Inflammatory macrophage treated with lipopolysaccharide for 4 hours (primary cell): ENCODE measurements around the gene MYO1D.
"Not testable (repeated sequence)": the region's sequence is repeated elsewhere in the genome, so short reads cannot be mapped to it uniquely, and the experiment has no call there.

ENCODE experiments used
- DNase-seq: peaks from one replicate; pipeline ENCODE4 v3.0.0-alpha.2; 2020

MYO1D gene

GRCh38 chr17:32887410-32887809 lies 10.5 kb upstream of the MYO1D start:
- DNase-seq = not testable (repeated sequence)

- DNase-seq = not testable (repeated sequence)
Measured at GRCh38 chr17:32886951-32887350, 10.0 kb upstream of the MYO1D start.

GRCh38 chr17:32882734-32883133 lies 5.8 kb upstream of the MYO1D start:
- DNase-seq = peak; percentile 86

- DNase-seq = peak; percentile 23
Measured at GRCh38 chr17:32882029-32882428, 5.1 kb upstream of the MYO1D start.

GRCh38 chr17:32880671-32881453 lies 3.9 kb upstream of the MYO1D start:
- DNase-seq = peak; percentile 36

- no peak for DNase-seq
Measured at GRCh38 chr17:32879134-32879533, 2.2 kb upstream of the MYO1D start.

- peak; percentile 82 for DNase-seq
Measured at GRCh38 chr17:32878211-32878610, 1.3 kb upstream of the MYO1D start.

GRCh38 chr17:32877164-32877764 lies 340 bp upstream of the MYO1D start:
- DNase-seq = peak; percentile 93

GRCh38 chr17:32875923-32876416 lies 954 bp downstream of the MYO1D start:
- no peak for DNase-seq

- DNase-seq = no peak
Measured at GRCh38 chr17:32875230-32875917, 1.6 kb downstream of the MYO1D start.

- DNase-seq = no peak
Measured at GRCh38 chr17:32873114-32873513, 3.8 kb downstream of the MYO1D start.

- peak; percentile 75 for DNase-seq
Measured at GRCh38 chr17:32871746-32872145, 5.2 kb downstream of the MYO1D start.

- no peak for DNase-seq
Measured at GRCh38 chr17:32870969-32871368, 6.0 kb downstream of the MYO1D start.

- no peak for DNase-seq
Measured at GRCh38 chr17:32870027-32870670, 6.8 kb downstream of the MYO1D start.

- DNase-seq = no peak
Measured at GRCh38 chr17:32869345-32870026, 7.4 kb downstream of the MYO1D start.

GRCh38 chr17:32865141-32865540 lies 11.8 kb downstream of the MYO1D start:
- DNase-seq = no peak

- DNase-seq = no peak
Measured at GRCh38 chr17:32863559-32863958, 13.4 kb downstream of the MYO1D start.

GRCh38 chr17:32862940-32863339 lies 14.0 kb downstream of the MYO1D start:
- no peak for DNase-seq

GRCh38 chr17:32861981-32862380 lies 14.9 kb downstream of the MYO1D start:
- DNase-seq = peak; percentile 48

GRCh38 chr17:32859857-32860525 lies 16.9 kb downstream of the MYO1D start:
- DNase-seq = no peak

- DNase-seq = no peak
Measured at GRCh38 chr17:32855620-32856019, 21.3 kb downstream of the MYO1D start.

- no peak for DNase-seq
Measured at GRCh38 chr17:32854832-32855389, 22.0 kb downstream of the MYO1D start.
